ENCODE results near the gene TMEM25. TPM values are rescaled to one million over a fixed set of nuclear protein-coding genes. Genes with fewer than 3 reads are reported as not detected.
A peak's percentile ranks its signal among the peaks of the same experiment; 100 is the strongest.

TMEM25 gene
- polyA plus RNA-seq, 3 donors, result 0.57 TPM; not detected in 2

- H3K27me3 Mint-ChIP-seq (ENCODE audit: low read depth in 3 of 3), result no peaks in the 10 kb centered on the region
- Histone ChIP-seq H3K27me3 (ENCODE audit: control insufficient read depth in 2 of 2, insufficient read depth in 2 of 2, low read length in 2 of 2) (no peaks in the 10 kb centered on the region), H2AFZ (ENCODE audit: insufficient read depth, low read depth, low read length, poor library complexity, severe bottlenecking) (no peak overlapping the region), H3K4me2 (replicated peaks; ENCODE audit: extremely low read depth, low read length, poor library complexity, severe bottlenecking) (no peak overlapping the region), H3K79me2 (ENCODE audit: insufficient read depth, low read length) (no peaks in the 10 kb centered on the region), H3K27ac (ENCODE audit: low read depth in 1 of 2, low read length in 2 of 2) (no peak overlapping the region), H3K4me1 (ENCODE audit: control insufficient read depth in 1 of 2, insufficient read depth in 2 of 2, low read length in 2 of 2) (no peaks in the 10 kb centered on the region), H3K9me3 (replicated peaks in 1 of 2; ENCODE audit: control insufficient read depth in 1 of 2, insufficient read depth in 1 of 2, low read length in 2 of 2) (no peaks in the 10 kb centered on the region), H3K9ac (ENCODE audit: insufficient read depth, low read length, poor library complexity, severe bottlenecking) (no peak overlapping the region), H3K4me3 (replicated peaks in 1 of 3; ENCODE audit: low read depth in 2 of 3, low read length in 3 of 3) (no peak overlapping the region), H4K20me1 (ENCODE audit: insufficient read depth, low read length) (no peaks in the 10 kb centered on the region), H3K36me3 (replicated peaks in 1 of 2; ENCODE audit: control insufficient read depth in 1 of 2, insufficient read depth in 2 of 2, low read length in 2 of 2) (peaks cover 58 to 87% of the 10 kb centered on the region in 2 donors)
- 100% methylated on average over 1 of the region's 3 CpGs for WGBS (ENCODE audit: insufficient coverage)
- intact Hi-C loops (cut with micrococcal nuclease), result loop anchor here (10.0 kb wide), 2 partner anchors 280 to 340 kb away; no protein-coding TSS in a partner anchor
- no peak for TF ChIP-seq CTCF (IDR thresholded peaks at IDR 0.05)
- peaks cover 61 to 77% of the 10 kb centered on the region in 2 donors for H3K36me3 Mint-ChIP-seq
- no peaks in the 10 kb centered on the region for H3K9me3 Mint-ChIP-seq
- H3K4me1 Mint-ChIP-seq, result no peaks in the 10 kb centered on the region
- no peak for DNase-seq
- no peak overlapping the region for H3K27ac Mint-ChIP-seq
- no peak overlapping the region for H3K4me3 Mint-ChIP-seq
Observed at GRCh38 chr11:118484405-118484804, 46.6 kb upstream of the TMEM25 start.

GRCh38 chr11:118485273-118485672 is 45.7 kb upstream of the TMEM25 start:
- intact Hi-C loops (cut with micrococcal nuclease), result loop anchor here (5.0 to 10.0 kb wide), 3 partner anchors 88 to 340 kb away; no protein-coding TSS in a partner anchor
- Histone ChIP-seq H3K9me3 (replicated peaks in 1 of 2; ENCODE audit: control insufficient read depth in 1 of 2, insufficient read depth in 1 of 2, low read length in 2 of 2) (no peaks in the 10 kb centered on the region), H3K4me2 (replicated peaks; ENCODE audit: extremely low read depth, low read length, poor library complexity, severe bottlenecking) (no peak overlapping the region), H3K4me3 (replicated peaks in 1 of 3; ENCODE audit: low read depth in 2 of 3, low read length in 3 of 3) (no peak overlapping the region), H3K36me3 (replicated peaks in 1 of 2; ENCODE audit: control insufficient read depth in 1 of 2, insufficient read depth in 2 of 2, low read length in 2 of 2) (peaks cover 58 to 87% of the 10 kb centered on the region in 2 donors), H2AFZ (ENCODE audit: insufficient read depth, low read depth, low read length, poor library complexity, severe bottlenecking) (no peak overlapping the region), H4K20me1 (ENCODE audit: insufficient read depth, low read length) (no peaks in the 10 kb centered on the region), H3K4me1 (ENCODE audit: control insufficient read depth in 1 of 2, insufficient read depth in 2 of 2, low read length in 2 of 2) (no peaks in the 10 kb centered on the region), H3K9ac (ENCODE audit: insufficient read depth, low read length, poor library complexity, severe bottlenecking) (no peak overlapping the region), H3K27me3 (ENCODE audit: control insufficient read depth in 2 of 2, insufficient read depth in 2 of 2, low read length in 2 of 2) (no peaks in the 10 kb centered on the region), H3K27ac (ENCODE audit: low read depth in 1 of 2, low read length in 2 of 2) (no peak overlapping the region), H3K79me2 (ENCODE audit: insufficient read depth, low read length) (no peaks in the 10 kb centered on the region)
- Mint-ChIP-seq H3K27ac (peak overlapping the region in 1 of 7 donors; percentile 57), H3K27me3 (ENCODE audit: low read depth in 3 of 3) (no peaks in the 10 kb centered on the region), H3K4me3 (no peak overlapping the region), H3K4me1 (no peaks in the 10 kb centered on the region), H3K9me3 (no peaks in the 10 kb centered on the region), H3K36me3 (peaks cover 63 to 78% of the 10 kb centered on the region in 2 donors)
- DNase-seq, result no peak
- TF ChIP-seq CTCF (IDR thresholded peaks at IDR 0.05), result no peak
